Breast epithelium (tissue), 3 donors: ENCODE data around the gene DCLK3.

Source experiments
- POLR2AphosphoS5 ChIP-seq, 3 donors: sonication (generic); formaldehyde crosslinking; IDR thresholded peaks; one replicate each; pipeline ENCODE4 v1.6.1; 2017; ENCODE audit warnings: antibody characterized with exemption in 3 of 3
- TF ChIP-seq, protein P1 (sequence below), 3 donors: fragments of 450-650 bp; IDR thresholded peaks; one replicate each; pipeline ENCODE4 v1.5.1; 2016 to 2017; ENCODE audit warnings: antibody characterized with exemption in 3 of 3, mild to moderate bottlenecking in 3 of 3, moderate library complexity in 3 of 3

DNA sequence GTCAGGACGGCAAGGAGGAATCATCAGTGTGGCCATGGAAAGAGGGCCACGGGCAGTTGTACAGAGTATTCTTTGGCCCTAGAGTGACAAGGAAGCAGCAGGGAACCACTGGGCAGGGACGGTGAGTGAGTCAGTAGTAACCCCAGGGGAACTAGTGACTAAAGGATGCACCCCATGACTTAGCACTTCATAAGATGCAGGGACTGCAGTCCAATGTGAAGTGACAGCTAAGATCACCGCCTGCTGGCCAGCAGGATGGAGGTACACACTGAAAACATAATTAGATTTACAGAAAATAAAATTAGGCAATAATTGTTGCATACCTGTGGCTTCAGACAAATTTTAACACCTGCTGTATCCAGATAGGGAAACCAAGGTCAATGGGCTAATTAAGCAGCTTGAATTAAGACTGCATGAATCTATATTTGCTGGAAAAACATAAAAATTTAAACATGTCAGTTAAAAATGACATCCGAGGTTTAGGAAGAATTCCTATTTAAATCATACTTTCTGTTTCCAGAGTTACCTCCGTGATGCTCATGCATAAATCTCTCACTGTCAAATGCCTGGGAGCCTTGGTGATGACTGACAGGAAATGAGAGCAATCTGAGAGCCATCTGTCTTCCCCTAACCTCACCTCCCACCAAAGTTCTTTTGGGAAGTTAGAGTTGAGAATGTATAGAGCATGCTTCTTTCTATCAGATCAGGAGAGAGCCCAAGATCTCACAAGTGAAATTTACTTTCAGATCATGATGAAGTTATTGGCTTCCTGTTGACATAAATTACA lies 56.5 kb downstream of the DCLK3 start:
- TF ChIP-seq, protein P1, sequence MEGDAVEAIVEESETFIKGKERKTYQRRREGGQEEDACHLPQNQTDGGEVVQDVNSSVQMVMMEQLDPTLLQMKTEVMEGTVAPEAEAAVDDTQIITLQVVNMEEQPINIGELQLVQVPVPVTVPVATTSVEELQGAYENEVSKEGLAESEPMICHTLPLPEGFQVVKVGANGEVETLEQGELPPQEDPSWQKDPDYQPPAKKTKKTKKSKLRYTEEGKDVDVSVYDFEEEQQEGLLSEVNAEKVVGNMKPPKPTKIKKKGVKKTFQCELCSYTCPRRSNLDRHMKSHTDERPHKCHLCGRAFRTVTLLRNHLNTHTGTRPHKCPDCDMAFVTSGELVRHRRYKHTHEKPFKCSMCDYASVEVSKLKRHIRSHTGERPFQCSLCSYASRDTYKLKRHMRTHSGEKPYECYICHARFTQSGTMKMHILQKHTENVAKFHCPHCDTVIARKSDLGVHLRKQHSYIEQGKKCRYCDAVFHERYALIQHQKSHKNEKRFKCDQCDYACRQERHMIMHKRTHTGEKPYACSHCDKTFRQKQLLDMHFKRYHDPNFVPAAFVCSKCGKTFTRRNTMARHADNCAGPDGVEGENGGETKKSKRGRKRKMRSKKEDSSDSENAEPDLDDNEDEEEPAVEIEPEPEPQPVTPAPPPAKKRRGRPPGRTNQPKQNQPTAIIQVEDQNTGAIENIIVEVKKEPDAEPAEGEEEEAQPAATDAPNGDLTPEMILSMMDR (IDR thresholded peaks at IDR 0.05): no peak
- TF ChIP-seq POLR2AphosphoS5 (IDR thresholded peaks at IDR 0.05): no peak
